Central memory CD8-positive, alpha-beta T cell (primary cell): ENCODE results near the gene PRELP.

Experiments
- ATAC-seq: fragments of 150-1000 bp; cut with Tn5 transposase; replicated peaks from 2 replicates; pipeline ENCODE4 v1.10.0; 2022; ENCODE audit warnings: mild to moderate bottlenecking, moderate FRiP score, moderate number of reproducible peaks; ENCODE audit not compliant: poor library complexity, severe bottlenecking; ENCODE audit errors: extremely low read depth
- DNase-seq, 2 donors: peaks; one replicate each; pipeline ENCODE4 v3.0.0; 2021; ENCODE audit warnings: low spot score in 2 of 2
- H3K27ac Mint-ChIP-seq: one replicate; pipeline ENCODE4 v1.8.0; 2022; ENCODE audit warnings: low read depth, mild to moderate bottlenecking, moderate library complexity, mixed read lengths
- H3K27me3 Mint-ChIP-seq: one replicate; pipeline ENCODE4 v1.8.0; 2022; ENCODE audit warnings: mixed read lengths
- H3K36me3 Mint-ChIP-seq: one replicate; pipeline ENCODE4 v1.8.0; 2022; ENCODE audit warnings: mild to moderate bottlenecking, moderate library complexity, mixed read lengths; ENCODE audit not compliant: insufficient read depth
- H3K4me1 Mint-ChIP-seq: one replicate; pipeline ENCODE4 v1.8.0; 2022; ENCODE audit warnings: mixed read lengths
- H3K4me3 Mint-ChIP-seq: one replicate; pipeline ENCODE4 v1.8.0; 2022; ENCODE audit warnings: mild to moderate bottlenecking, moderate library complexity, mixed read lengths
- H3K9me3 Mint-ChIP-seq: one replicate; pipeline ENCODE4 v1.8.0; 2022; ENCODE audit warnings: mixed read lengths

PRELP gene

DNA sequence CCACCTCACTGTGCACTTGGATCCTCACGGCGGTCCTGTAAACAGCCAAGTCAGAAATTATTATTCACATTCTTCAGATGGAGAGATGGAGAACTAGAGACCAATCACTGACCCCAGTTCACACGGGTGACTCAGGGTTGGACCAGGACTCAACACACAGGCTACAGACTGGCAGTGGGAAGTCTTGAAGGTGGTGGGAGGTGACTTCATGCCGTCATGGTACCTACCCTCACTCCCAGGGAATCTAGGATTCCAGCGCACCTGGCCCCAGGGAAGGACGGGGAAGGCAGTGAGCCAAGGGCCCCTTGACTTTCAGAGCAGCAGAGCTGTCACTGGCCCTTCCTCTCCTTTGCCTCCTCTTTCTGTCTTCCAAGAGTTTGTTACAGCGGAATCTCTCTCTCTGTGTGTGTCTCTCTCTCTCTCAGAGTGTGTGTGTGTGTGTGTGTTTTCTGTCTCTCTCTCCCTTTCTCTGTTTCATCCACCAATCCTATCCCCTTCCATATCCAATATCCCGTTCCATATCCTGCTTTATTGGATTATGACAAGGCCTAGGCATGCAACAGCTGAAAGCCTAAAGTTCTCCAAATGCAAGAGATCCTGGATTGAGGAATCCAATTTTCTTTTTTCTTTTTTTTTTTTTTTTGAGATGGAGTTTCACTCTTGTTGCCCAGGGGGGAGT, 30.1 kb downstream of the PRELP start:
- H3K9me3 Mint-ChIP-seq: no peaks in the 10 kb centered on the region
- H3K27me3 Mint-ChIP-seq: peaks cover 10% of the 10 kb centered on the region
- H3K27ac Mint-ChIP-seq: no peak overlapping the region
- no peaks in the 10 kb centered on the region for H3K36me3 Mint-ChIP-seq
- no peak overlapping the region for H3K4me3 Mint-ChIP-seq
- DNase-seq: no peak
- peaks cover 6% of the 10 kb centered on the region for H3K4me1 Mint-ChIP-seq
- no peak for ATAC-seq

DNA sequence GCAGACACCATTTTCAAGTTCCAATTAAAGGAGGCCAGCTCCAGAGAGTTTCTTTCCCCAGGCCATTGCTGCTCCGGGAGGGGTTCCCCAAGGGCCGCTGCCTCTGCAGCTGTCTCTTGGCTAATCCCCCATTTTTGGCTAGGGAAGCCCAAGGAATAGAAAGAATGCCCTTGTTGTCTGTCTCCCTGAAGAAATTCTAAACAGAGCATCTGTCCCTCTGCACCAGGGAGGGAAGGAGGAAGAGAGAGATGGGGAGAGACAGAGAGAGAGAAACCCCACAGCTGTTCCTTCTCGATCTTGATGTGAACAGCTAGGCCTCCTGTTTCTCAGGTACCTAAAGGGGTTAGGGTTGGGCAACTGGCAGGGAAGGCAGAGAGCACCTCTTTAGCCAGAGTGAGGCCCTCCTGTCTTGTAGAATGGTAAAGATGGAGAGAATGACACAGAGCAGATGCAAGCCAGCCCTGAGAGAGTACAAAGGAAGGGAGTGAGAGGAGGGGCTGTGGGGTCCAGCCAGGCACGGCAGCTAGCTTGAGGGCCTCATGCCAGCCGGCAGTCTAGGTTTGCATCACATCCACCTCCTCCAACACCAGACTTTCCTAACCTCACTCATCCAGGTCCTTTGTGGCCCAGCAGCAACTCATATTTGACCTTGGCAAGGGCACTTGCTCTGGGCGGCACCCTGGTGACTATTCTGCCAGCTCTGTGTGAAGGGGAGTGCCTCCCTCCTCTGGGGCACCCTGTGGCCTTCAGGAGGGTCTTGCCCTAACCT, 31.4 kb downstream of the PRELP start:
- Mint-ChIP-seq H3K27me3 (peaks cover 10% of the 10 kb centered on the region), H3K27ac (no peak overlapping the region), H3K4me1 (peaks cover 6% of the 10 kb centered on the region), H3K36me3 (no peaks in the 10 kb centered on the region), H3K4me3 (no peak overlapping the region), H3K9me3 (no peaks in the 10 kb centered on the region)
- ATAC-seq: no peak
- DNase-seq: no peak

DNA sequence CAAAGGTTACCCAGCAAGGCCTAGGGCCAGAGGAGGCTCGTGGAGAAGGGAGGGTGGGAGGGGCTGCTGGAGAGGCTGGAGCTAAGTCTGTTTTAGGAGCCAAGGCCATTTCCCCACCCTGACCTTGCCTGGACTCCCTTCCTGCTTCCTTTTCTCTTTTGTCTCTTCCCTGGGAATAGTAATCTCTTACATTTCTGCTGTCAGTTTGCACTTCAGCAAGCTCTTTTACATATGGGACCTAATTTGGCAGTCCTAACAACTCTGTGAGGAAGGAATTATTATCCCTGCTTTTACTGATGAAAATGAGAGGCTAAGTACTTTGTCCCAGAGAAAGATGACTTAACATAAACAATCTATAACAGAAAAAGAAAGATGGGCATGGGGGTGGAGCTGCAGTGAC, 32.2 kb downstream of the PRELP start:
- Mint-ChIP-seq H3K27ac (no peak overlapping the region), H3K9me3 (no peaks in the 10 kb centered on the region), H3K4me3 (no peak overlapping the region), H3K4me1 (peaks cover 6% of the 10 kb centered on the region), H3K36me3 (no peaks in the 10 kb centered on the region), H3K27me3 (peaks cover 10% of the 10 kb centered on the region)
- ATAC-seq (no peak), DNase-seq (no peak)

DNA sequence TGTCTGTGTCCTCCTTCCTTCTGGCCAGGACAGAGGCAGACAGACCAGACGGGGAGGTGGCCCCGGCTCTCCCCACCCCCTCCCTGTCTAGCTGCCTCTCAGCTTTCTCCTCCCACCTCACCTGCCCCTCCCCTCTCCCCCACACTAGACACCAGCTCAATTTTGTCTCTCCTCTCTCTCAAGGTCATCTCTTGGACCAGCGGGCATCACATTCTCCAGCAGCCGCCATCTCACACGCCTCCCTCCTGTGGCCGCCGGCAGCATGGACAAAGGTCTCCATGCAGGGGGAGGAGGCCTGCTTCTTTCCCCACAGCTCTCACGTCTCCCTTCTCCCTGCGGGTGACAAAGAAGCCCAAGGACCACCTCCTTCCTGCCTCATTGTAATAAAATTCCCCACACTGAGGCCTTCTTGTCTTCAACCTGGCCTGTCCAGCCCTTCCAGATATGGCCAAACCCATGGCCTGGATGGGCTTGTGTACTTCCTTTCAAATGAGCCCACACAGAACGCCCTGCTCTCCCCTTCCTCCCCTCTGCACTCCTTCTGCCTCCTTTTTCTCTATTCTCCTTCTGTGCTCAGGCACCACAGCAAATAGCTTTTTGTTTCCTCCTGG, 33.0 kb downstream of the PRELP start:
- Mint-ChIP-seq H3K27me3 (peaks cover 10% of the 10 kb centered on the region), H3K9me3 (no peaks in the 10 kb centered on the region), H3K36me3 (no peaks in the 10 kb centered on the region), H3K4me3 (no peak overlapping the region), H3K4me1 (peaks cover 6% of the 10 kb centered on the region), H3K27ac (peak overlapping the region; percentile 26)
- DNase-seq: no peak
- ATAC-seq: no peak

DNA sequence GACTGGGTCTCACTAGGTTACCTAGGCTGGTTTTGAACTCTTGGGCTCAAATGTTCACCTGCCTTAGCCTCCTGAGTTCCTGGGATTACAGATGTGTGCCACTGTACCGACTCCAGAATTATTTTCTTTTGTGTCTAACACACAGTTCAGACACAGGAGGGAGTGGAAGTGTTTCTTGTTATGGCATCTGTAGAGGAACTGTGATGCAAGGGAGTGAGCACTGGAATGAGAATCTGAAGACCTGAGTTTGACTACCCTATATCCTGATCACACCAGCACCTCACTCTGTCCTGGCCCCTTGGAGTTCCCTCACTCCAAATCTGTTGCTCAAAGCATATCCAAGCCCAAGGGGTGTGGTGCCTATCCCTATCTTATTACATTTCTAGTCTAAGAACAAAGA, 33.5 kb downstream of the PRELP start:
- no peak overlapping the region for H3K4me3 Mint-ChIP-seq
- peak overlapping the region; percentile 26 for H3K27ac Mint-ChIP-seq
- no peaks in the 10 kb centered on the region for H3K9me3 Mint-ChIP-seq
- peaks cover 6% of the 10 kb centered on the region for H3K4me1 Mint-ChIP-seq
- ATAC-seq (no peak), DNase-seq (no peak)
- no peaks in the 10 kb centered on the region for H3K36me3 Mint-ChIP-seq
- peaks cover 10% of the 10 kb centered on the region for H3K27me3 Mint-ChIP-seq

DNA sequence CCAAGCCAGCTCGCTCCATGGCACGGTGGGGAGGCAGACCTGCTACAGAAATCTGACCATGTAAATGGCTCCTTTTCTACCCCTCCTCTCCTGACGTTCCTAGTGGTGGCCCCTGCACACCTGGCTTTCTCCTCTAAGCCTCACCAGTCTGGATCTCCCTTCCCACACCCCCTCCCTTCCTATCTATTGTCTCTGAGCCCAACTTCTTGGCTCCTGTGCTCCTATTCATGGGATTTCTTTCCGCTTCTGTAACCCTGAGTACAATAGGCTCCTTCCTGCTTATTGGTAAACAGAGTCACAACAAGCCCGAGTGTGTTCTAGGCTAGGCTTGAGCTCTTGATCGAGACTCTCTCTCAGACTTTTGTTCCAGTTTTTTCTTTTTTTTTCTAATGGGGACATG, 35.9 kb downstream of the PRELP start:
- ATAC-seq (no peak), DNase-seq (no peak)
- no peaks in the 10 kb centered on the region for H3K36me3 Mint-ChIP-seq
- H3K9me3 Mint-ChIP-seq: no peaks in the 10 kb centered on the region
- H3K27me3 Mint-ChIP-seq: peaks cover 22% of the 10 kb centered on the region
- H3K4me3 Mint-ChIP-seq: no peak overlapping the region
- H3K27ac Mint-ChIP-seq: no peak overlapping the region
- H3K4me1 Mint-ChIP-seq: no peaks in the 10 kb centered on the region

DNA sequence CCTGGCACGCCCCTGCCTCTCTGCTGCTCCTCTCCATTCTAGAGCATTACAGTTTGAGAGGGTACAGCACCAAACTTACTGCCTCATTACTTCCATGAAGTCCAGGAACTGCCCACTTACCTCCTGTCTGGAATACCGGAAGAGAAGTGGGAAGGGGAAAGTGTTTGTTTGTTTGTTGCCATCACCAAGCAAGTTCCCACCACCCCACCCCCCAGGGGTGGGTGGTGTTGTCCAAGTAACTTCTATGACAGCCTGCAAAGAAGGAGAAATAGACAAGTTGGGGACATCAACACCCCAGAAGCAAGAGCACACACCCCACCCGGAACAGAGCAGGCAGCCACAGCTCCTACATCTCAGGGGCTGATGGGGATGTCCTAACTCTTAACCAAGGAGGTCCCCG, 36.3 kb downstream of the PRELP start:
- H3K4me3 Mint-ChIP-seq: no peak overlapping the region
- H3K36me3 Mint-ChIP-seq: no peaks in the 10 kb centered on the region
- H3K27ac Mint-ChIP-seq: no peak overlapping the region
- ATAC-seq (no peak), DNase-seq (no peak)
- peaks cover 22% of the 10 kb centered on the region for H3K27me3 Mint-ChIP-seq
- H3K4me1 Mint-ChIP-seq: no peaks in the 10 kb centered on the region
- H3K9me3 Mint-ChIP-seq: no peaks in the 10 kb centered on the region

DNA sequence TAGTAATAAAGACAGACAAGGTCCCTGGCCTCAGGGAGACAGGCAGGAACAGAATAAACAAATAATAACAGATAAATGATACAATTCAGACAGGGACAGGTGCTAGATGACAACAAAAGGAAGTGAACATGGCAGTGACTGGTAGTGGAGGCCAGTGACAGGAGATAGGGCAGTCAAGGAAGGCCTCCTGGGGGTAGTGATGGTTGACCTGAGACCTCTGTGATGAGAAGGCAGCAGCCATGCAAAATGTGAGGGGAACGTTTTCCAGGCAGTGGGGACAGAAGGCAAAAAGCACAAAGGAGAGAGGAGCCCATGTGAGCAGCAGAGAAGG, 36.9 kb downstream of the PRELP start:
- Mint-ChIP-seq H3K4me1 (no peaks in the 10 kb centered on the region), H3K27me3 (peaks cover 22% of the 10 kb centered on the region), H3K27ac (peak overlapping the region; percentile 20), H3K4me3 (no peak overlapping the region), H3K36me3 (no peaks in the 10 kb centered on the region), H3K9me3 (no peaks in the 10 kb centered on the region)
- ATAC-seq (no peak), DNase-seq (no peak)

DNA sequence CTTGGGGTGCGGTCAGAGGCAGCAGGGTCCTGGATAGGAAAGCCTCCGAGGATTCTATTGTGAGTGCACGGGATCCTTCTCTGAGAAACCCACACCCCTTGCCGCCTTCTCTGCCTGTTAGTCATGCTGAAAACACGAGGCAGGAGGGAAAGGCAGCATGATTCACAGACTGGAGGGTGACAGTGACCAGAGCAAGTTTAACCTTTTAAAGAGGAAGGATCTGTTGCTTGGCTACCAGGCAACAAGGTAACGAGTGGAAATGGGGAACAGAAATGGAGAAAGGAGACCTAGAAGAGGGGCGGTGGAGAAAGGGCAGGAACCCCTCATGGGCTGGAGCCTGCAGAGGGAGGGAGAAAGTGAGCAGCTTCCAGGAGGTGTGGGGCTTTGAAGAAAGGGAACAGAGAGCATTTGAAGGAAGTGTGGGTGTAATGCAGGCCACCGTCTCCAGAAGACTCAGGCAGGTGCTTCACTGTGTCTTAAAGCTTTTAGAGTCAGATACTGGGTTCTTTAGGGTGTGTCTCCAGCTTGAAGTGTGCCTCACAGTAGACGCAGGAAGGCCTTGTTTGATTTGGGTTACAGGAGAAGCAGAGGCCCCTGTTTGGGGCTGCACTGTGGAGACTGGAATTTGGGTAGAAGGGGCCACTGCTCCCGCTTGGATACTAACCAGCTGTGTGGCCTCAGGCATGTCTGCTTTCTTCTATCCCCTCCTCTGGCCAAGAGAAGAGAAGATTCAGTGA, 37.4 kb downstream of the PRELP start:
- no peak for ATAC-seq
- Mint-ChIP-seq H3K4me1 (no peaks in the 10 kb centered on the region), H3K4me3 (no peak overlapping the region), H3K27me3 (peaks cover 22% of the 10 kb centered on the region), H3K36me3 (no peaks in the 10 kb centered on the region), H3K27ac (peak overlapping the region; percentile 20), H3K9me3 (no peaks in the 10 kb centered on the region)
- no peak for DNase-seq

DNA sequence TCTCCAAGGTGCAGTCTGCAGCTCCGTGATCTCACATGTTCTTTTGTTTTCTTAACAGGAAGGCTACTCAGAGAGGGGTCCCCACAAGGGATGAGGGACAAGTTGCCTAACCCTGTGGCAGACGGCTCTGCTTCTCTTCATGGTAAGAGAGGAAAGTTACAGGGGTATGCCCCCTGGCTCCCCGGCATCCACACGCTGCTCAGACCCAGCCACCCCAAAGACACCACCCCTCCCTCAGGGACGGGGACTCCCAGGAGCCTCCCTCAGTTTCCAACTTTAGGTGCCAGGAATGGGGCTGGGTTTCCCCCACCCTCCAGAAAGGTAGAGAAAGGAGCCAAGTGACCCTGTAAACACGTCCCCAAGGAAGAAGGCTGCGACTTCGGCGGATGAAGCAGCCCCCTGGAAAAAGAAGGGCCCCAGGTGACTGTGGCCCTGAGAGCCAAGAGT, 38.0 kb downstream of the PRELP start:
- Mint-ChIP-seq H3K36me3 (no peaks in the 10 kb centered on the region), H3K27ac (no peak overlapping the region)

DNA sequence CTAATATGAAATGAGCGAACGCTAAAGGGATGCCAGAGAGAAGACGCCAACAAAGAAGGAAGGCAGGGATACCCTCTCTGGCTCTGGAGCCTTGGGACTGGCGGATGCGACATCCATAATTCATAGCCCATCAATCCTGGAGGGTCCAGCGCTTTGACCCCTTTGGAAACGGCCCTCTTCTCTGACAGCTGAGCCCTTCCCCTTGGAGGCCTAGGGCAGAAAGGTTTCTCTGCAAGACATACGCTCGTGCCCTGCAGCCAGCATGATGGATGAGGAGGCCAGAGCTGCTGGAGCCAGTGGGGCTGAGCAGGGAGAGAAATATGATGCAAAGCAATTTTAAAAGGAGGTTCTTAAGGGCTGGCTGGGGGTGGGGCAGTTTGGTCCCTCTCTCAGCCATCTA, 40.6 kb downstream of the PRELP start:
- H3K36me3 Mint-ChIP-seq: no peaks in the 10 kb centered on the region
- ATAC-seq: no peak
- no peak for DNase-seq
- no peaks in the 10 kb centered on the region for H3K9me3 Mint-ChIP-seq
- no peak overlapping the region for H3K27ac Mint-ChIP-seq
- peaks cover 22% of the 10 kb centered on the region for H3K27me3 Mint-ChIP-seq
- H3K4me3 Mint-ChIP-seq: no peak overlapping the region
- no peaks in the 10 kb centered on the region for H3K4me1 Mint-ChIP-seq

More for the DNA sequence above, 38.0 kb downstream of the PRELP start:
- no peak overlapping the region for H3K4me3 Mint-ChIP-seq
- H3K27me3 Mint-ChIP-seq: peaks cover 22% of the 10 kb centered on the region
- H3K4me1 Mint-ChIP-seq: no peaks in the 10 kb centered on the region
- ATAC-seq: no peak
- no peak for DNase-seq
- H3K9me3 Mint-ChIP-seq: no peaks in the 10 kb centered on the region

DNA sequence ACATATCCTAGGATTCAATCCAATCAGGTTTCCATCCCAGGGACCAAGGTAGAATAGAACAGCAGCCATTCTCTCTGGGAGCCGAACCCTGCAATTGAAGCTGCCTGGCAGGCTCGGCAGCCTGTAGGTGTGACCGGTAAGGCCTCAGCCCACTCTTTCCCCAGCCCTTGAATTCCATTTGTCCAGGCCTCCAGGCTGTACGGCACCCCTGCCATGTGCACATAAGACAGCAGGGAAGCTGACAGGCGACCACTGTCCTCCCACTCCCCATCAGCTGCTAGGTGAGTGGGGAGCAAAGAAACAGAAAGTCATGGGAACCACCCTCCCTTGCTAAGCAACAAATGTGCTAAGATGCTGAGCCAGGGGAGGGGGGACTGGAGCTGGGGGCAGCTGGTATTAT, 41.3 kb downstream of the PRELP start:
- Mint-ChIP-seq H3K4me3 (no peak overlapping the region), H3K27me3 (peaks cover 22% of the 10 kb centered on the region), H3K9me3 (no peaks in the 10 kb centered on the region), H3K27ac (no peak overlapping the region), H3K4me1 (no peaks in the 10 kb centered on the region), H3K36me3 (no peaks in the 10 kb centered on the region)
- ATAC-seq (no peak), DNase-seq (no peak)
